ENCODE data around the gene INPP5A.

GRCh38 chr10:132770061-132771021, 232.8 kb downstream of the INPP5A start:
- TF ChIP-seq CTCF (IDR thresholded peaks at IDR 0.05 in 2 of 3, conservative IDR thresholded peaks at IDR 0.05 in 1 of 3; ENCODE audit: control insufficient read depth in 2 of 3, extremely low read depth in 1 of 3, insufficient read depth in 1 of 3, low read depth in 3 of 3, low read length in 3 of 3) = no peak
- no peak for TF ChIP-seq MAX (IDR thresholded peaks at IDR 0.05; ENCODE audit: low read depth, low read length)
- TF ChIP-seq RFX5 (IDR thresholded peaks at IDR 0.05; ENCODE audit: low read depth, low read length) = no peak
- TF ChIP-seq MYC (IDR thresholded peaks at IDR 0.05; ENCODE audit: insufficient read depth, insufficient read length, insufficient replicate concordance, low read length, severe bottlenecking) = no peak
- no peak for TF ChIP-seq TAF1 (IDR thresholded peaks at IDR 0.05; ENCODE audit: borderline replicate concordance, low read depth, low read length)
- TF ChIP-seq DPF2 (IDR thresholded peaks at IDR 0.05) = no peak
- TF ChIP-seq USF2 (IDR thresholded peaks at IDR 0.05; ENCODE audit: borderline replicate concordance, low read depth, low read length) = no peak
- TF ChIP-seq SP1 (IDR thresholded peaks at IDR 0.05; ENCODE audit: low read depth, low read length) = no peak
- TF ChIP-seq ETV6 (conservative IDR thresholded peaks at IDR 0.05 in 1 of 2, IDR thresholded peaks at IDR 0.05 in 1 of 2; ENCODE audit: borderline replicate concordance in 1 of 2, low read depth in 1 of 2) = no peak
- TF ChIP-seq POLR2A (IDR thresholded peaks at IDR 0.05; ENCODE audit: low read depth, low read length) = no peak
- no peak for TF ChIP-seq BCL11A (IDR thresholded peaks at IDR 0.05; ENCODE audit: low read depth, low read length)

Measured in GM12878 (cell line).